Gastrocnemius medialis (tissue), 4 donors: ENCODE results near the gene EFCAB6. TPM values are rescaled to one million over a fixed set of nuclear protein-coding genes. Genes with fewer than 3 reads are reported as not detected.

Source experiments
- ATAC-seq, 2 donors: fragments of 150-250 bp; one replicate each; pipeline ENCODE4 v1.9.1; 2016
- DNase-seq, 2 donors: peaks; one replicate each; pipeline ENCODE4 v3.0.0-alpha.2; 2019
- H3K27ac ChIP-seq, 4 donors: fragments of 200-600 bp; sonication (generic); 1 replicate in 1 of 4; 2 replicates in 3 of 4; pipeline ENCODE4 v1.5.1; 2016 to 2018; ENCODE audit warnings: mild to moderate bottlenecking in 2 of 4, moderate library complexity in 1 of 4
- H3K27me3 ChIP-seq, 3 donors: fragments of 200-600 bp; sonication (generic) in 2 of 3; 1 replicate in 1 of 3; 2 replicates in 2 of 3; pipeline versions ENCODE4 v1.5.1 to v1.6.0; 2016 to 2019; ENCODE audit warnings: mild to moderate bottlenecking in 1 of 3, moderate library complexity in 1 of 3
- H3K36me3 ChIP-seq, 2 donors: fragments of 200-600 bp; sonication (generic) in 1 of 2; one replicate each; pipeline ENCODE4 v1.5.1; 2017 to 2018
- H3K4me1 ChIP-seq, 2 donors: fragments of 200-600 bp; sonication (generic) in 1 of 2; one replicate each; pipeline ENCODE4 v1.5.1; 2016 to 2017; ENCODE audit warnings: mild to moderate bottlenecking in 2 of 2
- H3K4me3 ChIP-seq, 4 donors: fragments of 200-600 bp; sonication (generic) in 3 of 4; 1 replicate in 1 of 4; 2 replicates in 3 of 4; pipeline ENCODE4 v1.5.1; 2016 to 2019; ENCODE audit warnings: mild to moderate bottlenecking in 2 of 4
- H3K9me3 ChIP-seq, 3 donors: fragments of 200-600 bp; sonication (generic) in 2 of 3; 1 replicate in 1 of 3; 2 replicates in 2 of 3; pipeline ENCODE4 v1.5.1; 2016 to 2019
- CTCF ChIP-seq, 5 experiments: fragments of 450-650 bp in 3 of 5; fragments of 200-600 bp in 2 of 5; sonication (generic) in 2 of 5; IDR thresholded peaks in 4 of 5; conservative IDR thresholded peaks in 1 of 5; 1 replicate in 4 of 5; 2 replicates in 1 of 5; pipeline ENCODE4 v1.5.1; 2016 to 2019; ENCODE audit warnings: antibody characterized with exemption in 5 of 5, mild to moderate bottlenecking in 3 of 5, moderate library complexity in 3 of 5
- POLR2A ChIP-seq, 2 donors: fragments of 450-650 bp; IDR thresholded peaks; one replicate each; pipeline ENCODE4 v1.6.1; 2017; ENCODE audit warnings: antibody characterized with exemption in 2 of 2, mild to moderate bottlenecking in 2 of 2, moderate library complexity in 2 of 2
- in situ Hi-C, 4 donors: fragments of 200-750 bp; cut with MboI; loops; one replicate each; pipeline versions ENCODE4 v1.15.0 to v1.8.0; 2017; ENCODE audit warnings: low sequenced_read_pairs in 4 of 4
- intact Hi-C: fragments of 100-400 bp; cut with DNase I; formaldehyde crosslinking; loops from one replicate; pipeline ENCODE4 v1.15.1; 2023; ENCODE audit warnings: low total_unique reads
- total RNA-seq, 4 donors: library from RNA; depleted of rRNA; stranded (reverse); fragments of >200 nt; gene quantifications; one replicate each; pipeline versions ENCODE4 v1.1.0 to v1.2.3, GENCODE V29; 2016

EFCAB6 gene
- total RNA-seq, 4 donors from 2014 or later = 0.07 to 4.4 (median 0.28) TPM

DNA sequence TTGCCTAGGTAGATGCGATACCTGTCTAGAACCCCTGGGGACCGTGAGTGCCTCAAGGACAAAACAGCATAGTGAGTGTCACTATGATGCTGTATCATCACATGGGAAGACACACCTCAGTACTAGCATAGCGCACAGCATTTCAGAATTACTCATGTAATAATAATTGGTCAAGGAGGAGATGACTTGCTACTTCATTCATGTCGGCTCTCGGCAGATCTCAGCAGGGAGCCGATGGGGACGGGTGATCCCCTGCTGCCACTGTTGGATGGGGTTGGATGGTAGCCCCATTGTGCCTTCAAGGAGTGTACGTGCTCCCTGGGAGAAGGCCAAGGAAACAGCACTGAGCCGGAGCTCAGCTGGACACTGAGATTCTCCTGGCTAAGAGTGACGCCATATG is 186.9 kb downstream of the EFCAB6 start:
- Histone ChIP-seq H3K4me3 (no peak overlapping the region), H3K27ac (no peak overlapping the region), H3K4me1 (no peaks in the 10 kb centered on the region), H3K9me3 (no peaks in the 10 kb centered on the region), H3K27me3 (no peaks in the 10 kb centered on the region), H3K36me3 (no peaks in the 10 kb centered on the region)
- TF ChIP-seq CTCF (IDR thresholded peaks at IDR 0.05 in 4 of 5, conservative IDR thresholded peaks at IDR 0.05 in 1 of 5) (no peak), POLR2A (IDR thresholded peaks at IDR 0.05) (no peak)
- ATAC-seq (no peak), DNase-seq (no peak)
- in situ Hi-C loops (no loop called here), intact Hi-C loops (no loop called here)

DNA sequence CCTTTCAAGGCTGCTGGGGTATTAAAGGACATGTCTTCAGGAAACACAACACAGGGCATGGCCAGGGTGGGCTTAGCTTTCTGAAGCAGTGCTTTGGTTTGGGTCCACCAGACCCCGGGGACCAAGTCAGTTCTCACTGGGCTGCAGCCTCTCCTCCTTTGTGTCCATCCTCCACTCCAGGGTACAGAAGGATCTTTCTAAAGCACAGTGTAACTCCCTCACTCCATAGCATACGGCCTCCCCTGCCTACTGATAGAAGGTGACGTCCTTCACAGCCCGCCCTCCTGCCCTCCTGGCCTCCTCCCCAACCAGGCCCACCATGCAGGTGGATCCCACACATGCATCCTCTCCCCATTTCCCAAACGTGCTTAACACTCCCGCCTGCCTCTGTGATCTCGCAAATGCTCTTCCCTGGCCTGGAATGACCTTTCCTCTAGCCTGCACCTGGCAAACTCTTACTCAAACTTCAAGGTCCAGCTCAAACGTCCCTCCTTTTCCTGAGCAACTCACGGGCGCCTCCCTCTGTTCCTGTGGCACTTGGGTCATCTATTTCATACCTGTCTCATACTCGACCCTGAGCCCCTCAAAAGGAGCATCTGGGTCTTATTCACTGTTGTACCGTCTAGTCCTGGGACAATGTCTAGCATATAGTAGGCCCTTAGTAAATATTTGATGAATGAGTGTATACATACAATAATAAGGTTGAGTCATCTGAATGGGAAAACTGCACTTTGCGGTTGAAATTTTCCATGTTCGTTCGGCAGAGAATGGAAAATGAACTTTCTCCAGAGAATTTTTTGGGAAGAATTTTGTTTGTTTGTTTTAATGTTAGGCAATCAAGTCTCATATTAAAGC is 187.7 kb downstream of the EFCAB6 start:
- intact Hi-C loops = no loop called here
- in situ Hi-C loops = no loop called here
- H3K27ac ChIP-seq = no peak overlapping the region

DNA sequence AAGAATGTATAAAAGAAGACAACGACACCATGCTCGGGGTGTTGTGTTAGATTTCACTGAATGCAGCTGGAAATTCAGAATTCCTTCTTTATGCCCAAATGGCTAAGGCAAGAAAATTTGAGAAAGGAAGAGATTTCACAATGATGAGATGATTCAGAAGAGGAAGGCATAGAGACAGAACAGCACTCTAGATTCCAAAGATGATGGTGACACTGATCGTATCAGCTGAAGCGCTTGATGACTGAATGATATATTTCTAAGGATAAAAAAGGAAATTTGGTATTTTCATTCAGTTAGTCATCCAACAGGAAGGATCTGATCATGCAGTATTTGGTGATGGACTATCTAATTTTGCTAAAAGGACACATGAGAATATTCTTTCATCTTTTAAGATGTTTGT is 189.2 kb downstream of the EFCAB6 start:
- Histone ChIP-seq H3K27me3 (no peaks in the 10 kb centered on the region), H3K27ac (no peak overlapping the region), H3K4me1 (no peaks in the 10 kb centered on the region), H3K4me3 (no peak overlapping the region), H3K9me3 (no peaks in the 10 kb centered on the region), H3K36me3 (no peaks in the 10 kb centered on the region)
- intact Hi-C loops = no loop called here
- in situ Hi-C loops = no loop called here
- no peak for ATAC-seq
- TF ChIP-seq CTCF (IDR thresholded peaks at IDR 0.05 in 4 of 5, conservative IDR thresholded peaks at IDR 0.05 in 1 of 5) = no peak
- no peak for TF ChIP-seq POLR2A (IDR thresholded peaks at IDR 0.05)
- DNase-seq = no peak

More for the DNA sequence above, 187.7 kb downstream of the EFCAB6 start:
- no peak overlapping the region for H3K4me3 ChIP-seq
- TF ChIP-seq CTCF (IDR thresholded peaks at IDR 0.05 in 4 of 5, conservative IDR thresholded peaks at IDR 0.05 in 1 of 5) (no peak), POLR2A (IDR thresholded peaks at IDR 0.05) (no peak)
- no peaks in the 10 kb centered on the region for H3K9me3 ChIP-seq
- H3K36me3 ChIP-seq = no peaks in the 10 kb centered on the region
- ATAC-seq = no peak
- H3K27me3 ChIP-seq = no peaks in the 10 kb centered on the region
- no peak for DNase-seq
- H3K4me1 ChIP-seq = no peaks in the 10 kb centered on the region

GRCh38 chr22:43620197-43620596 is 191.9 kb downstream of the EFCAB6 start:
- H3K36me3 ChIP-seq = no peaks in the 10 kb centered on the region
- no peak for ATAC-seq
- H3K27ac ChIP-seq = no peak overlapping the region
- TF ChIP-seq POLR2A (IDR thresholded peaks at IDR 0.05) = no peak
- TF ChIP-seq CTCF (IDR thresholded peaks at IDR 0.05 in 4 of 5, conservative IDR thresholded peaks at IDR 0.05 in 1 of 5) = no peak
- in situ Hi-C loops = no loop called here
- H3K4me3 ChIP-seq = no peak overlapping the region
- no peaks in the 10 kb centered on the region for H3K9me3 ChIP-seq
- intact Hi-C loops = no loop called here
- H3K4me1 ChIP-seq = no peaks in the 10 kb centered on the region
- H3K27me3 ChIP-seq = no peaks in the 10 kb centered on the region
- no peak for DNase-seq
